ENCODE data around the gene USP1.

USP1 gene

DNA sequence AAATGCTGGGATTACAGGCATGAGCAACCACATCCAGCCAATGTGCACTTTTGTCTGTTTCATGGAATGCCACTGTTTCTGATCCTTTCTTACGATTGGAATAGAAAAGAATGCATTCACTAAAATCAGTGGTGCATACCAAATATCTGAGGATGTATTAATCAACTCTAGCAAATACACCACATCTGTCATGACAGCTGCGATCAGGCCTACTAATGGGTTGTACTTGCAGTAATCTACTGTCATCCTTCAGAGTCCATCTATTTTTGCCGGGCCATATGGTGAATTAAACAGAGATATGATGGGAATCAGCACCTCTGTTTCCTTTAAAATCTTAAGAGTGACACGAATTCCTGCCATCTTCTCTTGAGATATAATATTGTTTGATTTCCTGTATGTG, 8.5 kb upstream of the USP1 start:
- TF ChIP-seq ZFX (IDR thresholded peaks at IDR 0.05), result no peak
- TF ChIP-seq, protein P1, sequence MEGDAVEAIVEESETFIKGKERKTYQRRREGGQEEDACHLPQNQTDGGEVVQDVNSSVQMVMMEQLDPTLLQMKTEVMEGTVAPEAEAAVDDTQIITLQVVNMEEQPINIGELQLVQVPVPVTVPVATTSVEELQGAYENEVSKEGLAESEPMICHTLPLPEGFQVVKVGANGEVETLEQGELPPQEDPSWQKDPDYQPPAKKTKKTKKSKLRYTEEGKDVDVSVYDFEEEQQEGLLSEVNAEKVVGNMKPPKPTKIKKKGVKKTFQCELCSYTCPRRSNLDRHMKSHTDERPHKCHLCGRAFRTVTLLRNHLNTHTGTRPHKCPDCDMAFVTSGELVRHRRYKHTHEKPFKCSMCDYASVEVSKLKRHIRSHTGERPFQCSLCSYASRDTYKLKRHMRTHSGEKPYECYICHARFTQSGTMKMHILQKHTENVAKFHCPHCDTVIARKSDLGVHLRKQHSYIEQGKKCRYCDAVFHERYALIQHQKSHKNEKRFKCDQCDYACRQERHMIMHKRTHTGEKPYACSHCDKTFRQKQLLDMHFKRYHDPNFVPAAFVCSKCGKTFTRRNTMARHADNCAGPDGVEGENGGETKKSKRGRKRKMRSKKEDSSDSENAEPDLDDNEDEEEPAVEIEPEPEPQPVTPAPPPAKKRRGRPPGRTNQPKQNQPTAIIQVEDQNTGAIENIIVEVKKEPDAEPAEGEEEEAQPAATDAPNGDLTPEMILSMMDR (conservative IDR thresholded peaks at IDR 0.05), result no peak

DNA sequence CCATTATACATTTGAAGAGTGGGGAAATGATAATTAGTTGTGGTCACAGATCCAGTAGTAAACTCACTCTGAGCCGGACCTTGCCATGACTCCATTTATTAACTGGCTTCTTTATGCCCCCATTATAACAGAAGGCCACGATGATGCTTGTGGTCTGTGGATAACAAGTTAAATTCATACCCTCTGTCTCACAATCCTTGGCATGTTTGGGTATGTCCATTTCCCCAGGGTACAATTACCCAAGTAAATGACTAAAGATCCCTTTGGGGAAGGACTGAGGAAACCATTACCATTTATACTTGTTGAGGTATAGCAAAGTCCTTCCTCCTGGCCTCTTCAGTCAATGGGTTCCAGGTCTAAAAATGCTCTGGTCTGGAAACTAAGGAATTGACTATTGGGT, 7.3 kb upstream of the USP1 start:
- TF ChIP-seq ZFX (IDR thresholded peaks at IDR 0.05), result no peak
- TF ChIP-seq, protein P1 (conservative IDR thresholded peaks at IDR 0.05), result no peak
- no peak overlapping the region for H3K27ac ChIP-seq

More for the DNA sequence above, 8.5 kb upstream of the USP1 start:
- H3K27ac ChIP-seq, result no peak overlapping the region

DNA sequence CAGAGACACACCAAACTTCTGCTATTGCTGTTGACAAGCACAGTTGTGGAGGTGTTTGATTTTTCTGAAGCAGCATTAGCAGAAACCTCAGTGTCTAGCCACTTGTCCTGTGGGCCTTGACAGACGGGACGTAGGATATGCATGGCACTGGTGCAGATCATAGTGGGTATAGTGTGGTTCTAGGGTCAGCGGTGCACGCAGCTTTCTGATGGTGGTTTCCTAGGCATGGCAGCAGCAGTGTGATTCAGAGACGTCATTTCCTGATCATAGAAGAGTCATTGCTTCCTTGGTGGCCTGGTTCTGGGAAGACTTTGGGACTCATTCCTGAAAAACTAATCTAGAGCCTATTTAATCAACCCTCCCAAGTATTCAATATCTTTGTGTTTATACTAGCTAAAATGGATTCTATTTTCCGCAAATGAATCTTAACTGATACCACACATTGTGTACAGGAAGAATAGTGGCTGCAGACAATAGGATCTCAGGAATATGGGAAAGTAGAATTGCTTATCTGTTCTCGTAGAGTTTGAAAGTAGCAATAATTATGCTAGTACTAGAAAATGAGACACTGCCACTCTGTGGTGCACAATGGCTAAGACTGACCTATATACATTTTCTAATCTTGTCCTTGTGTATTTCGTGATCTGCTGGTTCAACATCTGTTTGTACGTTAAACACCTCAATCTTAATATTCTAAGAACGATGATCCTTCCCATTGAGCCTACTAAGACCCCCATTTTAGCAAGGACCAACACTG, 2.8 kb upstream of the USP1 start:
- TF ChIP-seq, protein P1 (conservative IDR thresholded peaks at IDR 0.05), result no peak; the same call in 1 of the 2 replicates
- no peak for TF ChIP-seq ZFX (IDR thresholded peaks at IDR 0.05)
- no peak overlapping the region for H3K27ac ChIP-seq

DNA sequence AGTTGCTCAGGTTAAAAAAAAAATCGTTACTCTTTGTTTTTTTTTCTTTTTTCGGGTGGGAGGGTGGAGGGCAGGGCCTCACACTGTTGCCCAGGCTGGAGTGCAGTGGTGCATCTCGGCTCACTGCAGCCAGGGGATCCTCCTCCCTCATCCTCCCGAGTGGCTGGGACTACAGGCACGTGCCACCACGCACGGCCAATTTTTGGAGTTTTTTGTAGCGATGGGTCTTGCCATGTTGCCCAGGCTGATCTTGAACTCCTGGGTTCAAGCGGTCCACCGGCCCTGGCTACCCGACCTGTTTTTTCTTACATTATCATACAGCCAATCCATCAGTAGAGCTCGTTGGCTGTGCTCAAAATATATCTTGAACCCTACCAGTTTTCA, 2.2 kb upstream of the USP1 start:
- H3K27ac ChIP-seq, result no peak overlapping the region; the same call in 1 of the 2 replicates
- TF ChIP-seq ZFX (IDR thresholded peaks at IDR 0.05), result no peak
- TF ChIP-seq, protein P1 (conservative IDR thresholded peaks at IDR 0.05), result no peak

DNA sequence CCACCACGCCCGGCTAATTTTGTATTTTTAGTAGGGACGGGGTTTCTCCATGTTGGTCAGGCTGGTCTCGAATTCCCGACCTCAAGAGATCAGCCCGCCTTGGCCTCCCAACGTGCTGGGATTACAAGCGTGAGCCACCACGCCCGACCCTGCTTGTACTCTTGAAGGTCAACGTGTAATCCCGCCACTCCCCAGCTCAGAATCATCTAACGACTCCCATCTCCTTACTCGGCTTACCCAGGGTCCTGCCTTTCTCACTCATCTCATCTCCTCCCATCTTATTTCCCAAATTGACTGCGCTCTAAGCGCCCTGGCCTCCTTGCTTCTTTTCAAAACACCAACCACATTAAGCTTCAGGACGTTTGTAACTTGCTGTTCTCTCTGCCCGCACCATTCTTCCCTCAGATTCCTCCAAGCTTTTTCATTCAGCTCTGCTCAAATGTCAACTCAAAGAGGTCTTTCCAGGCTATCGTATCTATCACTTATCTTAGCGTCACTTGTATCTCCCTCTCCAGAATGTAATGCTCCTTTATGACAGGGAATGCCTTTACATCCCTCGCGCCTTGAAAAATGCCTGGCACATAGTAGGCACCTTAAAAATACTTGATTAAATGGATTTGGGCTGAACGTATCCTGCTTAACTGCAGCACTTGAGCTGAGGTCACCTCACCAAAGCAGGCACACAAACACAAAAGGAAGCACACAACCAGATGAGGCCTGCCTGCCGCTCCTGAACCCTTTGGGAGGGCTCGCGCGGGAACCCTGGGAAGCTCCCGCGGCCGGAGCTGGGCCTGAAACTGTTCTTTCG, 1.4 kb upstream of the USP1 start:
- TF ChIP-seq, protein P1 (conservative IDR thresholded peaks at IDR 0.05), result no peak
- no peak for TF ChIP-seq ZFX (IDR thresholded peaks at IDR 0.05)

DNA sequence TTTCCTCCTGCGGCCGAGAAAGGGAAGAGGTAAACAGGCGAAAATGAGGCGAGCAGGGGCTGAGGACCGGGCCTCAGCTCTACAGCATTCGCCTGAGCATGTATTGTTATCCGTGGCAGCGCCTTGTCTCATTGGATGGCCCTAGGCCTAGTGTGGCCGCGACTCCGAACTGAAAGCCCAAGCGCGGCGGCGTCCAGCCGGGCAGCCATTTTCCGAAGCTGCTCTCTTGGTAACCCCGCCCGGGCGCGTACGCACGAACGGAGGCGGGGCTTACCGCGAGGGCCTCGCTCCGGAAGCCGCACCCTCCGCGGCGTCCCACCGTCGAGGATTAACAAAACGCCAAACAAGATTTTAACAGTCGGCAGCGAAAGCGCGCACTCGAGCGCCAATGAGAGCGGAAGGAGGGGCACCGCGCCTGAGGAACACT, 797 bp upstream of the USP1 start:
- peak overlapping the region; percentile 99 for H3K27ac ChIP-seq

More for the DNA sequence above, 1.4 kb upstream of the USP1 start:
- peak overlapping the region; percentile 99 for H3K27ac ChIP-seq

More for the DNA sequence above, 797 bp upstream of the USP1 start:
- TF ChIP-seq, protein P1 (conservative IDR thresholded peaks at IDR 0.05), result no peak
- TF ChIP-seq ZFX (IDR thresholded peaks at IDR 0.05), result peak; percentile 91

Data from C4-2B (cell line).